ENCODE results near the gene CDKN2B. TPM values are rescaled to one million over a fixed set of nuclear protein-coding genes. Genes with fewer than 3 reads are reported as not detected.
A peak's percentile ranks its signal among the peaks of the same experiment; 100 is the strongest.

CDKN2B gene
- polyA plus RNA-seq, 1 experiment: 10.2 TPM

DNA sequence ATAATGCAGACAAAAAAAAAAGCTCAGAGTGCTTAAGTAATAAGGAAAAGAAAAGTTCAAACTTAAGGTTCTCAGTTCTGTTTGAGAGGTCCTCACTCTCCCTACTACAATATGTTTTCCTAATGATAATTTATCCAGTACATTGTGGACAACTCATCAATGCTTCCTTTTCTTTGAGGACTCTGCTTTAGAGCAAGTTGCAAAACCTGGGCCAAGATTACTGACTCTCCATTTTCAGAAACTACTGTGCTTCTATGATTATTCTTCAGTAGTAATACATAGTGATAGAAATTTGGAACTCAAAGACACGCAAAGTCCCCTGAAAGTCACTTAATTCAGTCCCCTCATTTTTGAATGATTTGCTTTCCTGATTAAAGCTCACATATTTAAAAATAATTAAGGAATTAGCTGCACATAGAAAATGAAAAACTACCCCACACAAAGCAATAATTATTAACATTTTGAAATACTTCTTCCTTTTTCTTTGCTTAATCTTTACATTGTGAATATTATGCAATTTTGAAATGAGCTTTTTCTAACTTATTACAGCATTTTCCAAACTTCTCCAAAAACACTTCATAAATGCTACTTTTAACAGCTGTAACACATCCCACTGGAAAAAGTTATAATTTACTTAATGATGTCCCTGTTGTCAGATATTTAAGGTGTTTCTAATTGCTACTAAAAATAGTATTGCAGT lies 26.1 kb downstream of the CDKN2B start:
- DNase-seq (ENCODE audit: low read depth, low spot score): no peak
- H3K27me3 ChIP-seq (ENCODE audit: control insufficient read depth, insufficient read depth, low read length): peaks cover 6% of the 10 kb centered on the region
- no peaks in the 10 kb centered on the region for H3K9me3 ChIP-seq (ENCODE audit: control insufficient read depth, insufficient read depth, low read length)
- no peak overlapping the region for H3K4me3 ChIP-seq (ENCODE audit: low read depth, low read length)
- TF ChIP-seq, protein P1, sequence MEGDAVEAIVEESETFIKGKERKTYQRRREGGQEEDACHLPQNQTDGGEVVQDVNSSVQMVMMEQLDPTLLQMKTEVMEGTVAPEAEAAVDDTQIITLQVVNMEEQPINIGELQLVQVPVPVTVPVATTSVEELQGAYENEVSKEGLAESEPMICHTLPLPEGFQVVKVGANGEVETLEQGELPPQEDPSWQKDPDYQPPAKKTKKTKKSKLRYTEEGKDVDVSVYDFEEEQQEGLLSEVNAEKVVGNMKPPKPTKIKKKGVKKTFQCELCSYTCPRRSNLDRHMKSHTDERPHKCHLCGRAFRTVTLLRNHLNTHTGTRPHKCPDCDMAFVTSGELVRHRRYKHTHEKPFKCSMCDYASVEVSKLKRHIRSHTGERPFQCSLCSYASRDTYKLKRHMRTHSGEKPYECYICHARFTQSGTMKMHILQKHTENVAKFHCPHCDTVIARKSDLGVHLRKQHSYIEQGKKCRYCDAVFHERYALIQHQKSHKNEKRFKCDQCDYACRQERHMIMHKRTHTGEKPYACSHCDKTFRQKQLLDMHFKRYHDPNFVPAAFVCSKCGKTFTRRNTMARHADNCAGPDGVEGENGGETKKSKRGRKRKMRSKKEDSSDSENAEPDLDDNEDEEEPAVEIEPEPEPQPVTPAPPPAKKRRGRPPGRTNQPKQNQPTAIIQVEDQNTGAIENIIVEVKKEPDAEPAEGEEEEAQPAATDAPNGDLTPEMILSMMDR (IDR thresholded peaks at IDR 0.05; ENCODE audit: low read depth, low read length): no peak
- CTCF ChIA-PET: interaction anchor here (1.1 to 3.2 kb wide), 2 partner anchors 25 to 261 kb away, joined by 4 to 18 read pairs; partner anchors contain the start of gene CDKN2B
- POLR2A ChIA-PET: no interaction called here
- no peak overlapping the region for H3K27ac ChIP-seq (ENCODE audit: low read depth, low read length)

DNA sequence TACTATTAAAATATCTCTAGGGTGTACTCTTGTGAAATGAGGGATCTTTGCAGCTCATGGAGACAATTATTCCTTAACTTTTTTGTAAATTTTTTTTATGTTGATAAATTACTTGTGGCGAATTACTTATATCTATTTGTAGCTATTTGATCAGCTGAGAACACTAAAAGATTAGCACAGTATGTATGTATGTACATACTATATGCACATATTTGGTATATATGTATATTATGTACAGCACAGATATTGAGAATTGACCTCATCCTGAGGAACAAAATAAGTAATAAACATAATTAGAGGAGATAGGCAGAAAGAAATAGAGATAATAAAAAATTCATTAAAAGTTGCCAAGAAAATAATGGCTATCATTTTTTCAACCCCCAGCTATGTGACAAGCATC lies 26.7 kb downstream of the CDKN2B start:
- no peak for DNase-seq (ENCODE audit: low read depth, low spot score)
- Histone ChIP-seq H3K27me3 (ENCODE audit: control insufficient read depth, insufficient read depth, low read length) (peaks cover 12% of the 10 kb centered on the region), H3K4me3 (ENCODE audit: low read depth, low read length) (no peak overlapping the region), H3K27ac (ENCODE audit: low read depth, low read length) (no peak overlapping the region), H3K9me3 (ENCODE audit: control insufficient read depth, insufficient read depth, low read length) (no peaks in the 10 kb centered on the region)
- POLR2A ChIA-PET: no interaction called here
- CTCF ChIA-PET: interaction anchor here (1.1 to 3.2 kb wide), 2 partner anchors 26 to 262 kb away, joined by 4 to 18 read pairs; partner anchors contain the start of gene CDKN2B
- TF ChIP-seq, protein P1 (IDR thresholded peaks at IDR 0.05; ENCODE audit: low read depth, low read length): no peak

DNA sequence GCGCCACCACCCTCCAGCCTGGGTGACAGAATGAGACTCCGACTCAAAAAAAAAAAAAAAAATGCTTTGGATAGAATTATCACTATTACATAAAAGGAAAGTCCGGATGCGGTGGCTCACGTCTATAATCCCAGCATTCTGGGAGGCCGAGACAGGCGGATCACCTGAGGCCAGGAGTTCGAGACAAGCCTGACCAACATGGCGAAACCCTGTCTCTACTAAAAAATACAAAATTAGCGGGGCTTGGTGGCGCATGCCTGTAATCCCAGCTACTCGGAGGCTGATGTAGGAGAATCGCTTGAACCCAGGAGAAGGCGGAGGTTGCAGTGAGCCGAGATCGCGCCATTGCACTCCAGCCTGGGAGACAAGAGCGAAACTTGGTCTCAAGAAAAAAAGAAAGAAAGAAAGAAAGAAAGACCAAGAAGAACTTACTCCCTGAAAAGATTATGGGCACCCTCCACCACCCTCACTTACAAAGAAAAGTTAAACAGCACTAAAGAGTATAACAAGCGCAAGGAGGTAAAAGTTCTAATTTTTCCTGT lies 32.7 kb downstream of the CDKN2B start:
- ChIA-PET POLR2A (no interaction called here), CTCF (interaction anchor here (1.5 to 3.3 kb wide), 4 partner anchors 32 to 268 kb away, joined by 3 to 14 read pairs (median 10); partner anchors contain the start of gene CDKN2B)
- Histone ChIP-seq H3K4me3 (ENCODE audit: low read depth, low read length) (no peak overlapping the region), H3K27ac (ENCODE audit: low read depth, low read length) (no peak overlapping the region), H3K9me3 (ENCODE audit: control insufficient read depth, insufficient read depth, low read length) (no peaks in the 10 kb centered on the region; the same call in 1 of the 2 replicates), H3K27me3 (ENCODE audit: control insufficient read depth, insufficient read depth, low read length) (peaks cover 52% of the 10 kb centered on the region)
- TF ChIP-seq, protein P1 (IDR thresholded peaks at IDR 0.05; ENCODE audit: low read depth, low read length): no peak
- no peak for DNase-seq (ENCODE audit: low read depth, low spot score)

DNA sequence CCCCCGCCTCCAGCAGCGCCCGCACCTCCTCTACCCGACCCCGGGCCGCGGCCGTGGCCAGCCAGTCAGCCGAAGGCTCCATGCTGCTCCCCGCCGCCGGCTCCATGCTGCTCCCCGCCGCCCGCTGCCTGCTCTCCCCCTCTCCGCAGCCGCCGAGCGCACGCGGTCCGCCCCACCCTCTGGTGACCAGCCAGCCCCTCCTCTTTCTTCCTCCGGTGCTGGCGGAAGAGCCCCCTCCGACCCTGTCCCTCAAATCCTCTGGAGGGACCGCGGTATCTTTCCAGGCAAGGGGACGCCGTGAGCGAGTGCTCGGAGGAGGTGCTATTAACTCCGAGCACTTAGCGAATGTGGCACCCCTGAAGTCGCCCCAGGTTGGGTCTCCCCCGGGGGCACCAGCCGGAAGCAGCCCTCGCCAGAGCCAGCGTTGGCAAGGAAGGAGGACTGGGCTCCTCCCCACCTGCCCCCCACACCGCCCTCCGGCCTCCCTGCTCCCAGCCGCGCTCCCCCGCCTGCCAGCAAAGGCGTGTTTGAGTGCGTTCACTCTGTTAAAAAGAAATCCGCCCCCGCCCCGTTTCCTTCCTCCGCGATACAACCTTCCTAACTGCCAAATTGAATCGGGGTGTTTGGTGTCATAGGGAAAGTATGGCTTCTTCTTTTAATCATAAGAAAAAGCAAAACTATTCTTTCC lies 34.2 kb downstream of the CDKN2B start:
- ChIA-PET POLR2A (no interaction called here), CTCF (interaction anchor here (0.6 to 3.3 kb wide), 2 partner anchors 9 to 161 kb away, joined by 3 to 11 read pairs; no protein-coding TSS in a partner anchor)
- TF ChIP-seq, protein P1 (IDR thresholded peaks at IDR 0.05; ENCODE audit: low read depth, low read length): no peak
- H3K4me3 ChIP-seq (ENCODE audit: low read depth, low read length): peak overlapping the region; percentile 67
- H3K27me3 ChIP-seq (ENCODE audit: control insufficient read depth, insufficient read depth, low read length): peaks cover 66% of the 10 kb centered on the region
- H3K27ac ChIP-seq (ENCODE audit: low read depth, low read length): no peak overlapping the region
- DNase-seq (ENCODE audit: low read depth, low spot score): no peak
- peaks cover 9% of the 10 kb centered on the region for H3K9me3 ChIP-seq (ENCODE audit: control insufficient read depth, insufficient read depth, low read length)

All from AG04450 (cell line).